Measurements from ENCODE around the gene CYP46A1. TPM values are rescaled to one million over a fixed set of nuclear protein-coding genes. Genes with fewer than 3 reads are reported as not detected.

Gene CYP46A1
- total RNA-seq, 1 donor from 2014 or later = 1.3 TPM

DNA sequence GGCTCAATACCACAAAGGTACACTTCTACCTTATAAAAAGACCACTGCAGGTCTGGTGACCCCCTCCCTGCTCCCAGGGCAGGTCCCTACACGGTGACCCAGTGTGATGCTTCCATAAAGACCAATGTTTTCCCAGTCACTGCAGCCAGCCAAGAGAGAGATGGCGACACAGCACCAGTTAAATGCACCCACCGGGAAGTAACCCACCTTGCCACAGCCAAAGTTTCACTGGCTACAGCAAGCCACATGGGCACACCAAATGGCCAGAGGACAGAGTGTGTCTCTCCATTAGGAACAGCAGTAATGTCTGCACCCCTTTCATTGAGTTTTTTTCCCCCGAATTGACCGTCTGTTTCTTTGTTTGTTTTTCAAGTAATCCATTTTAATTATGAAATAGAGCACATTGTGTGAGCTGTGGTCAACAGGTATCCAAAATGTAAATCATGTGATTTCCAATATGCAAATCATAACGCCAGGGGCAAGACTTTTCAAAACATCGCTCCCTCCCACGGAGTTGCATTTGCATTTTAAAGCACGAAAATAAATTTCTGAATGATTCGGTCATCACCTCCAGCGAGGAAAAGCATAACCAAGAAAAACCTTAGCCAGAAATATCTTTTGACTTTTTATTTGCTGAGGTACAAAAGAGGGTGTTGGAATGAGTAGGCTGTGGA, 60.2 kb downstream of the CYP46A1 start:
- Histone ChIP-seq H3K27ac (no peak overlapping the region), H3K4me1 (peaks cover 32% of the 10 kb centered on the region), H3K36me3 (no peaks in the 10 kb centered on the region), H3K27me3 (no peaks in the 10 kb centered on the region), H3K4me3 (no peak overlapping the region), H3K9me3 (no peaks in the 10 kb centered on the region)
- intact Hi-C loops (cut with DNase I) = no loop called here
- ATAC-seq (no peak), DNase-seq (no peak)
- TF ChIP-seq, protein P1, sequence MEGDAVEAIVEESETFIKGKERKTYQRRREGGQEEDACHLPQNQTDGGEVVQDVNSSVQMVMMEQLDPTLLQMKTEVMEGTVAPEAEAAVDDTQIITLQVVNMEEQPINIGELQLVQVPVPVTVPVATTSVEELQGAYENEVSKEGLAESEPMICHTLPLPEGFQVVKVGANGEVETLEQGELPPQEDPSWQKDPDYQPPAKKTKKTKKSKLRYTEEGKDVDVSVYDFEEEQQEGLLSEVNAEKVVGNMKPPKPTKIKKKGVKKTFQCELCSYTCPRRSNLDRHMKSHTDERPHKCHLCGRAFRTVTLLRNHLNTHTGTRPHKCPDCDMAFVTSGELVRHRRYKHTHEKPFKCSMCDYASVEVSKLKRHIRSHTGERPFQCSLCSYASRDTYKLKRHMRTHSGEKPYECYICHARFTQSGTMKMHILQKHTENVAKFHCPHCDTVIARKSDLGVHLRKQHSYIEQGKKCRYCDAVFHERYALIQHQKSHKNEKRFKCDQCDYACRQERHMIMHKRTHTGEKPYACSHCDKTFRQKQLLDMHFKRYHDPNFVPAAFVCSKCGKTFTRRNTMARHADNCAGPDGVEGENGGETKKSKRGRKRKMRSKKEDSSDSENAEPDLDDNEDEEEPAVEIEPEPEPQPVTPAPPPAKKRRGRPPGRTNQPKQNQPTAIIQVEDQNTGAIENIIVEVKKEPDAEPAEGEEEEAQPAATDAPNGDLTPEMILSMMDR (IDR thresholded peaks at IDR 0.05) = no peak

DNA sequence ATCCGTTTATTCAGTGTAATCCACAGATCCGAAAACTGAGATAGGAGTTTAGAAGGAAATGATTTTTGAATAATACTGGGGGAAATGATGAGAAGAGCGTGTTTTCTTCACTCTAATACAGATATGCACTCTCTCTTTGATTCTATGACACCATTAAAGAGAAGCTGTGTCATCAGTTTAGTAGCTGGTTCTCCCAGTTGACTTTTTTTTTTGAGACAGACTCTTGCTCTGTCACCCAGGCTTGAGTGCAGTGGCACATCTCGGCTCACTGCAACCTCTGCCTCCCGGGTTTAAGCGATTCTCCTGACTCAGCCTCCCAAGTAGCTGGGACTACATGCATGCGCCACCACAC, 60.8 kb downstream of the CYP46A1 start:
- Histone ChIP-seq H3K36me3 (no peaks in the 10 kb centered on the region), H3K27ac (peak overlapping the region; percentile 24), H3K9me3 (no peaks in the 10 kb centered on the region), H3K27me3 (no peaks in the 10 kb centered on the region), H3K4me3 (no peak overlapping the region), H3K4me1 (peaks cover 37% of the 10 kb centered on the region)
- TF ChIP-seq, protein P1 (IDR thresholded peaks at IDR 0.05) = no peak
- DNase-seq = no peak
- intact Hi-C loops (cut with DNase I) = no loop called here
- no peak for ATAC-seq

DNA sequence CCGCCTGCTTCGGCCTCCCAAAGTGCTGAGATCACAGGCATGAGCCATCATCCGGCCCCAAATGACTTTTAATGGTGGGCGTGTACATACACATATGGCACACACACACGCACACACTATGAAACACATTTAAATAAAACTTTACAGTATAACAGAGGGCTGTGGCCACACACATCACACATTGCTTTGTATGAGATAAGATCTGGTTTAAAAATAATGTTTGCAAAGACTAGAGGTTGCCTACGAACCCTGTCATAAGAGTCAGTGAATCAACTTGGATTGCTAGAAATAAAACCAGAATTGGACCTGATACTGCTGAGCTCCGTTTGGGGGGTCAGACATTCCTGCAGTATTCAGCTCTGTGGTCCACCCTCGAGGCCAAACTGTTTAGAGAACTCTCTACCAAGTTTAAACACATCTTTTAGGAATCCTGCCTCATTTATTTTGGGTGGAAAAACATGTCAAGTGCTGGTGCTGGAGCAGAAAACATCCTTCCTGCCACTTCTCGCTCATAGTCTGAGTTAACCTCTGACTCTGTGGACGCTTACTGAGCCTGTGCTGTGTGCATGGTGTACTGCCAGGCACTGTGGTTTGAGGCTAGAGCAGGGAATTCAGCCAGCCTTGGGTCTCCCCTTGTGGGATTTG, 61.3 kb downstream of the CYP46A1 start:
- Histone ChIP-seq H3K27me3 (no peaks in the 10 kb centered on the region), H3K9me3 (no peaks in the 10 kb centered on the region), H3K4me3 (no peak overlapping the region), H3K4me1 (peaks cover 43% of the 10 kb centered on the region), H3K36me3 (no peaks in the 10 kb centered on the region), H3K27ac (peak overlapping the region; percentile 24)
- no peak for ATAC-seq
- intact Hi-C loops (cut with DNase I) = no loop called here
- DNase-seq = no peak
- TF ChIP-seq, protein P1 (IDR thresholded peaks at IDR 0.05) = no peak

DNA sequence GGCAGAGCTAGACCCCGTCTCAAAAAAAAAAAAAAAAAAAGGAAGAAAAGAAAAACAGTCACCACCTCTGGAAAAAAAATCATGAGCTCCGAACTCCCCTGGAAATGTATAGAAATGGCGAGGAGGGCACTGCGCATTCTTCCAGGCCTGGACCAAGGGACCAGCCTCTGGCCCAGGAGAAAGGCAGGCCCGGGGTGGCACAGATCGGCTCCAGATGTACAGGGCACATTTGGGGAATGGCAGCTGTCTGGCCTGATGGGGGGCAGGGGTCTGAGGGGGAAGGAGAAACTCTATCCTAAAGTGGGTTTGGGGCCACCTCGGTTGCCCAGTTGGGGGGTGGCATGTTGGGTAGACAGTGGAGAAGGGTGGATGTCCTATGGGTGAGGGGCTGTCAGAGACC, 63.1 kb downstream of the CYP46A1 start:
- Histone ChIP-seq H3K4me3 (no peak overlapping the region), H3K27ac (peak overlapping the region; percentile 72), H3K27me3 (no peaks in the 10 kb centered on the region), H3K36me3 (no peaks in the 10 kb centered on the region), H3K4me1 (peaks cover 51% of the 10 kb centered on the region), H3K9me3 (no peaks in the 10 kb centered on the region)
- TF ChIP-seq, protein P1 (IDR thresholded peaks at IDR 0.05) = no peak
- DNase-seq = no peak
- intact Hi-C loops (cut with DNase I) = no loop called here
- no peak for ATAC-seq

DNA sequence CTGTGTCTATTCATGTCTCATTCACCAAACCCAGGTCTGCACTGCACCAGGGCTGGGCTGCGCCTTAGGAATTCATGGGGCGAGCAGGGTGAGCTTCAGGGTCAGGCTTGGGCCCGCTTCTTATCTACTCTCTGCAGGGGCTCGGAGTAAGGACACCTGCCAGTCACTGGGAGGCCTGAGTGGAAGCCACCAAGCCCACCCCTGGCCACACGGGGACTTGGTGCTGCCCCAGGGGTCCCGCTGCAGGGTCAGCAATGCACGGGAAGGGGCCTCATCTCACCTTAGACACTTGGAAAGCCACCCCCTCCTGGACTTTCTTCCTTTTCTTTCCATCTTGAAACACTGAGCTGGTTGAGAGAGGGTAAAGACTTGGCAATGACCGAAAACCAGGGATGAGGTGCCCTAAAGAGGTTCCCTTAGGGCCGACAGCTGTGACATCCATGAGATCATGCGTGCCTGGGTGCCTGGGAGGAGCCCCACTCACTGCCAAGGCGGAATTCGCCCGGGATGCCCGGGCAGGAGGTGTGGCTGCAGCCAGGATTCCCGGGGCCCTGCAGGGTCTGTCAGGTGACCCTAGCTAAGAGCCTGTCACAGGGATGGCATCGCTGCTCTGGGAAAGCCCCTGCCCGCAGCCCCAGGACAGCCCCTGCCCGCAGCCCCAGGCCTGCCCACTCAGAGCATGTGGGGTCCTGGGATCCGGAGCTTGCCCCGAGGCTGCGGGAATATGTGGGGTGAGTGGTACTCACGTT, 63.7 kb downstream of the CYP46A1 start:
- H3K36me3 ChIP-seq = no peaks in the 10 kb centered on the region
- peak overlapping the region; percentile 72 for H3K27ac ChIP-seq
- no peaks in the 10 kb centered on the region for H3K27me3 ChIP-seq
- no peak overlapping the region for H3K4me3 ChIP-seq
- H3K4me1 ChIP-seq = peaks cover 57% of the 10 kb centered on the region
- intact Hi-C loops (cut with DNase I) = no loop called here
- H3K9me3 ChIP-seq = no peaks in the 10 kb centered on the region
- DNase-seq (no peak), ATAC-seq (no peak)
- TF ChIP-seq, protein P1 (IDR thresholded peaks at IDR 0.05) = no peak
